Mammary epithelial cell (primary cell): ENCODE data around the gene UBE2L3.

ENCODE experiments used
- EZH2 ChIP-seq: IDR thresholded peaks from 2 replicates; pipeline ENCODE4 v1.6.1; 2012; ENCODE audit warnings: low read length, inconsistent platforms, borderline replicate concordance
- TF ChIP-seq, protein P1 (sequence below), 2 donors: IDR thresholded peaks in 1 of 2; conservative IDR thresholded peaks in 1 of 2; 2 replicates each; pipeline ENCODE4 v1.5.1; 2011 to 2012; ENCODE audit warnings: inconsistent platforms in 2 of 2, low read length in 2 of 2, mild to moderate bottlenecking in 2 of 2, control low read depth in 1 of 2, low read depth in 1 of 2; ENCODE audit not compliant: insufficient read depth in 1 of 2; ENCODE audit errors: extremely low read depth in 1 of 2

- TF ChIP-seq, protein P1, sequence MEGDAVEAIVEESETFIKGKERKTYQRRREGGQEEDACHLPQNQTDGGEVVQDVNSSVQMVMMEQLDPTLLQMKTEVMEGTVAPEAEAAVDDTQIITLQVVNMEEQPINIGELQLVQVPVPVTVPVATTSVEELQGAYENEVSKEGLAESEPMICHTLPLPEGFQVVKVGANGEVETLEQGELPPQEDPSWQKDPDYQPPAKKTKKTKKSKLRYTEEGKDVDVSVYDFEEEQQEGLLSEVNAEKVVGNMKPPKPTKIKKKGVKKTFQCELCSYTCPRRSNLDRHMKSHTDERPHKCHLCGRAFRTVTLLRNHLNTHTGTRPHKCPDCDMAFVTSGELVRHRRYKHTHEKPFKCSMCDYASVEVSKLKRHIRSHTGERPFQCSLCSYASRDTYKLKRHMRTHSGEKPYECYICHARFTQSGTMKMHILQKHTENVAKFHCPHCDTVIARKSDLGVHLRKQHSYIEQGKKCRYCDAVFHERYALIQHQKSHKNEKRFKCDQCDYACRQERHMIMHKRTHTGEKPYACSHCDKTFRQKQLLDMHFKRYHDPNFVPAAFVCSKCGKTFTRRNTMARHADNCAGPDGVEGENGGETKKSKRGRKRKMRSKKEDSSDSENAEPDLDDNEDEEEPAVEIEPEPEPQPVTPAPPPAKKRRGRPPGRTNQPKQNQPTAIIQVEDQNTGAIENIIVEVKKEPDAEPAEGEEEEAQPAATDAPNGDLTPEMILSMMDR (conservative IDR thresholded peaks at IDR 0.05 in 1 of 2, IDR thresholded peaks at IDR 0.05 in 1 of 2; ENCODE audit: extremely low read depth in 1 of 2, insufficient read depth in 1 of 2, low read depth in 1 of 2, low read length in 2 of 2): no peak
- no peak for TF ChIP-seq EZH2
Measured at GRCh38 chr22:21657360-21658032, 90.0 kb downstream of the UBE2L3 start.
